Measurements from ENCODE around the gene MEGF6.

The MEGF6 gene

DNA sequence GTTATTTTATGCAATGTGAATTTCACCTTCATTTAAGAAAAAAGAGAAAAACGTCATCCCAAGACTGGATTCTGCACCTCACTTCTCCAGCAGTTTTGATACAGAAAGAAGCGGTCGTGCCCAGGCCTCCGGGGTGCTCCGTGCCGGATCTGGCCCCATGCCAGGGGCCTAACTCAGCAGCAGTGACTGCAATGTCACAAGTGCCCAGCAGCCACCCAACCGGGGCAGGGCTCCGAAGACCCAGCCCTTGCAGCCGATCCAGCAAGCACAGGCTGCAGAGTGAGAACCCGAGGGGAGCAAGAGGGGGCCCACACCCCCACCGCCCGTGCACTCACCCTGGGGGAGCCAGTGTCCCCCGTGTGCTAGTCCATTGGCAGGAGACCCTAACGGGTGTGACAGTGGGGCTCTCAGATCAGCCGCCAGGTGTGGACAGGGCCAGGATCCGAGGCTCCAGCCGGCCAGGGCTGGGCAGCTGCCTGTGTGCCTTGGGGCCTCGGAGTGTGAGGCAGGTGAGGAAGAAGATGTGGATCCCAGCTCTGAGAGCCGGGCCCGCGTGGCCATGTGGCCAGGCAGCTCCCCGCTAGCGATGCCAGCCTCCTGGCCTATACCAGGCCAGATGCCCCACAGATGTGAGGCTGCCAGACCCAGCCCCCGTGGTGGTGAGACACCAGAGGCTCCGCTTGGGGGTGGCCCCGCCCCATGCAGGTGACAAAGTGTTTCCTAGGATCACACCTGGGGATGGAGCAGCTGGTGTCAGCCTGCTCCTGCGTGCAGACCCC, 60.6 kb downstream of the MEGF6 start:
- DNase-seq: no peak

DNA sequence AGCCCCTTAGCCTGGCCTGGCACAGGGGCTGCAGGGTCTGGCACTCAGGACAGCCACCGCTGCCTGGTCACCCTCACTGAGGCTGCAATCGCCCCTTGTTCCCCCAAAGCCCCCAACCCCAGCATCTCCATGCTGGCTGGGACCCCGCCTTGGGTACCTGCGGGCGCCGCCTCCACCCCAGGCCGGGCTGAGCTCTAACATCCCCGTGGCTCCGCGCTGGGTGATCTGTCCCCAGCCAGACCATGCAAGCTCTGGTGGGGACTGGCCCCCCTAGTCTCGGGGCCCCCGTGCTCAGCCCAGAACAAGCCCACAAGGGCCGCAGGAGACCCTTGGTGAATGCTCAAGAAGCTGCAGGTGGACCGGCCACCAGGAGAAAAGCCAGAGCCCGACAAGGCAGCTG, 62.4 kb downstream of the MEGF6 start:
- no peak for DNase-seq

DNA sequence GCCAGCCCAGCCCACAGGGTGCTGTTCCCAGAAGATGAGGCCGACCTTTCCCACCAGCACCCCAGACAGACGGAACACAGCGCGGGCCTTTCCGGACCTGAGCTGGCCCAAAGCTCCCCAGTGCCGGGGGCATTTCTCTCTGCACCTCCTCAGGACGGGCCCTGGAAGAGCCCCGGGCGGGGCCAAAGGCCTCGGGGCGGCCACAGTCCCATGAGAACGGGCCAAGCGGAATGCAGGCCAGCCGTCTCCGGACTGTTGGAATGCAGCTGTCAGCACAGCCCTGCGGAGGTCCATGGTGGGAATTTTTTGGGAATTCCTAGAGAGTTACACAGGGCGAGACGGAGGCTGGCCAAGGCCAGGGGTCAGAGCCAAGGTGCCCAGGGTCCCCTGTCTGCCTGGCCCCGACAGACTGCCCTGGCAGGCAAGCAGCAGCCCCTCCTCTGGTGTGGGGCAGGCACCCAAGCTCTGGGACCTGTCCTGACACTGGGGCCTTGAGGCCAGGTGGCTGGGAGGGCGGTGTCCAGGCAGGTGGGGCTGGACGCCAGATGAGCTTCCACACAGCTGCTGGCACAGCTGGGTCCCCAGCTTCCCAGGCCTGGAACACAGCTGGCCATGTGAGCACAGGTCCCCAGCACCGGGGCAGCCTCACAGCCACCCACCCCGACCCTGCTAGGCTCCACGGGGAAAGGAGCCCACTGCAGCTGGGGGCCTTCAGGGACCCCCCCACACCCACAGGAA, 63.0 kb downstream of the MEGF6 start:
- DNase-seq: no peak

DNA sequence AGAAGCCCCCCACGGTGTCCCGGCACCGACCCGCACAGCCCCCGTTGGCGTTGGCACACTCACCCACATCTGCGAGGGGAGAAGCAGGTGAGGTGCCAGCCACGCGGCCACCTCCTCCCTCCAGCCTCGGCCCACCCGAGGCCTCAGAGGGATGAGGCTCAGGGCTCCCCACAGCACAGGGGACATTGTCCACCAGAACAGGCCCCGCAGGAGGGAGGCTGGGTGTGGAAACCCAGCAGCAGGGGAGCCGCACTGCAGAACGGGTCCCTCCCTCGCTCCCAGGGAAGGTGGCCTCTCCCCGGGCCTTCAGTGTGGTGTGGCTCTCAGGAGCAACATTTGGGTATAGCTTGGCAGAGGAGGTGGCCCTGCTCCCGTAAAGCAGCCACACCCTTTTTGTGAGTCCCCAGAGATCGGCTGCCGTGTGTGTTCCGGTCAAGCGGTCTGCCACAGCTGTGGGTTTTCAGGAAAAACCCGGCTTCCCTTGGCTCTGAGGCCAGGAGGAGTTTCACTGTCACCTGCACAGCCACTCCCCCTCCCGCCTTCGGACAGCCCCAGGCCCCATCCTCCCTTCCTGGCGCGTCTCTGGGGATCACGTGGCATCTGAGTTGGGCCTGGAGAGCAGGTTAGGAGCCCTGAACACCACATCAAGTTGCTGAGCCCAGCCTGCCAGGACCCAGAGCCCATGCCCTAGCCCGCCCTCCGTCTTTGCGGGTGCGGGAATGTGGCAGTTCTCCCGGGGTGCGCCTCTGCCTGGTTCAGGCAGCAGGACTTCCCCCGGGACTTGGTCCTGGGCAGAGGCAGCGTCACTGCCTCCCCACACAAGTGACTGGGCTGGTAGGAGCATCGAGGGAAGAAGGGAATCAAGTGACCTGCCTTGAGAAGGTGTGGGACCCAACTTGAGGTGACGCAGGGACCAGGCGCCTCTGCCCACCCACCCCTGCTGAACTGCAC, 64.0 kb downstream of the MEGF6 start:
- no peak for DNase-seq

DNA sequence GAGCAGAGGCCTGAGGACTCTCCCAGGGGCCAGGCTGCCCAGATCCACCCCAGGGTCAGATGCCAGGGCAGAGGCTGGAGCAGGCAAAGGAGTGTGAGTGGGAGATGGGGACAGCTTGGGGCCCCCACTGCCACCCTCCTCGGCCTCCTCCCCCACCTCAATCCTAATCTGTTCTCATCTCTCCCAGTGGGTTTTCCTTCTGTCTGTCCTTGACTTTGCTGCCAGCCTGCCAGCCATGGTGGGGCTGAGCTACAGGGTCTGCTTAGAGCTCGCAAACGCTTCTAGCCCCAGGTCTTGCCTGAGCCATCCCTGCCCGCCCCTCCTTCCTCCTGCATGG, 65.3 kb downstream of the MEGF6 start:
- no peak for DNase-seq

DNA sequence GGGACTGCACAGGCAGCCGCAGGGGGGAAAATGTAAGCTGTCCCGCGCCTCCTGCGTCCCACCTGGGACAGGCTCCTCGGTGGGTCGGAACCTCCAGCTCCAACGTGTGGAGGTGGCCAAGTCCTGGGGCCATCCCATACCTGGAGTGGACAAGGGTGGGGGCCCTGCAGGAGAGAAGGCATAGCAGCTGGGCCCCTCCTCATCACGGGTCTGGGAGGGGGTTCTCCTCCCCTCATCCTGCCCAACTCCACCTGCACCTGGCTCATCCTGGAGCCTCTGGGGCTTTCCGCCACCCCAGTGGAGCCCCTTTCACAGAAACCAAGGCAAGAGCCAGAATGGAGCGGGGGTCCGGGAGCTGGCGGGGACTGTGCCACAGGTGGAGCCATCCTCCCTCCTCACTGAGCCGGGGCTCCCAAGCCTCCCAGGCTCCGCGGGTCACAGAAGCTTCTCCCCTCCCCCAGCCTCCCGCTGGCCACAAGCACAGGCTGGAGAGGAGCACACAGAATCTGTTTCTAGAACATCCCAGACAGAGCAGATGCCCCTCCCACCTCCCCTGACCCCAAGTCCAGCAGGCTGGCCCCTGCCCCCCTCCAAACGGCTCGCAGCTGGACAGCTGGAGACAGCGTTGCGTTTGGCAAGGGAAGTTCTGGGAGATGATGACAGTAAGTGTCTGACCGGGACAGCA, 65.8 kb downstream of the MEGF6 start:
- no peak for DNase-seq

DNA sequence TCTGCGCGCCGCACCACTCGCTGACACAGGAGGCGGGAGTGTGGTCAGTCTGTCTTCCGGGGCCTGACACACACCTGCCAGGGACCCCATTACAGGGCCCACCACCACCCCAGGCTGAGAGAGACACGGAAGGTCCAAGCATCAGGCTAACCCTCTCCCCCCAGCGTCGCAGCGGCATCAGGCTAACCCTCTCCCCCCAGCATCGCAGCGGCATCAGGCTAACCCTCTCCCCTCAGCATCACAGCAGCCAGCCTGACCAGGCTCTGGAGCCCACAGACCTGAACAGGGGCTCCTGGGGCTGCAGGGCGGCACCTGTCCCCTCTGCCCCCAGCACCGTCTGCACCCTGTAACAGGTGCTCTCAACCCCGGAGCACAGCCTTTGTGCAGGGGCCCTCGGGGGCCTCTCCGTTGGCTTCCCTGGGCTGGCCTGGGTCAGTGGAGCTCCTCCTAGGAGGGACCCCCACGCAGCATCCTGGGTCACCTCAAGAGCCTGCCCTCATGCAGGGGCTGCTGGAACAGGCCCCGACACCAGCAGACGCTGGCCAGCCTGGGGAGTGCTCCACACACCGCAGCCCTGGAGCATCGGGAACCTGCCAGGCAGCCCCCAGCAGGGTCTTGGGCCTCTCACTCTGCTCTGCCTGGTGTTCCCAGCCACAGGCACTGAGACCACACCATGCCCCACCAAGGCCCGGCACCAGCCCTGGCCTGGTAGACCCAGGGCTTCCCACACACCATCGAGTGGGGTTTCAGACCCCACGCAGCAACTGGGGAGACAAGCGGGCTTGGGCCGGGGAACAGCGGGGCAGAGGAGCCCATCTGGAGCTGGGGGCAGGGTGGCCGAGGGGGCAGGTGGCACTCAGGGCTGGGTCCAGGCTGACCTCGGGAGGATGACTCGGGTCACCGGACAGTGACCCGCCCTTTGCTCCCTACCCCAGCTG, 67.0 kb downstream of the MEGF6 start:
- DNase-seq: no peak

DNA sequence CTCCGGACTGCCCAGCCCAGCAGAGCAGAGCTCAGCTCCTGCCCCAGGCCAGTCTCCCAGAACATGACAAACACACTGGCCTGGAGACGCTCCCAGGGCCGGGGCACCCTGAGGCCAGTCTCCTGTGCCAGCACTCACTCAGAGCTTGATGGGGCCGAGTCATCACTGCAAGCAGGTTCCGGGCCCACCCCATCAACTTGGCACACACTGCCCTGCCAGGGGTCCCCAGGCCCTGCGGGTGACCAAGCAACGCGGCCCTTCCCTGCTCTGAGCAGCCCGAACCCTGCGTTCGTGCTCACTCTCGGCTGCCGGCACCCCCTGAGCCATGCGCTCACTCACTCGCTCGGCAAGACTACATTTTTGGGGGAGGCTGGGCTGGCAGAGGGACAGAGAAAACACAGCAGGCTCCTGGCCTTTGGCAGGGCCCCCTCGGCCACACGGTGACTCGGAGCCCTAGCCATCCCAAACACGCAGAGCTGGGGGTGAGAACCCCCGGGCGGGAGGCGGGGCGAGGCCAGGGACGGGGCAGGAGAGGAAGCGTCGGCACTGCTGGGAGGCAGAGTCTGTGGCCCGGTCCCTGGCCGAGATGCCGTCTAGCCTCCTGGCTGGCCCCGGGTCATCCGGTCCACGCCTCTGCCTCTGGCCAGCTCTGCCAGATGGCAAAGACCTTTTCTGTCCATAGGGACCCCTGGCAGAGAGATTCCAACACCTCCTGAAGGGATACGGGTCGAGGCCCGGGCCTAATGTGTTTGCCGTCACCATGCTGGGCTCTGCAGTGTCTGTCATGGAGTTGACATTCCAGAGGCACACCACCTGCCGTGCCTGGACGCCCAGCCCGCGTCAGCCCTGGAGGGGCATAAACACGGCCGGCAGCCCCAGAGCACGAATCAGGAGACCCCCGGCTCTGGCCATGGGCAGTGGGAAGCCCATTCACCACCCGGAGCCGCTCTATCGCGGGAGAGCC, 68.0 kb downstream of the MEGF6 start:
- DNase-seq: no peak

DNA sequence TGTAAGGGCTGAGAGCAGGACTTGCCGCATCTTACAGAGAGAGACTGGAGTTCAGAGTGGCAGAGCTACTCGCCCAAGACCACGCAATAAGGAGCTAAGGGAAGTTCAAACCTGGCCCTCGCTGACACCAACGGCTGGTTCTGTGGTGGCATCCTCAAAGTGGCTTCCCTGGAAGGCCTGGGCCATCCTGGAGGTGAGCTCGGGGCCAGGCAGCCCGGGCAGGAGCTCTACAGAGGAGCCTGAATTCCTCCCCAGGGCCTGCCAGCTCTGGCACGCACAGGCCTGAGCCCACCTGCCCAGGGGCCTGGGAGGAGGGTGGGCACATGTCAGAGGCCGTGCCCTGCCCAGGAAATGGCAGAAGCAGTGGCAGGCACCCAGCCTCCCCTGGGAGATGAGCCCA, 68.6 kb downstream of the MEGF6 start:
- no peak for DNase-seq

DNA sequence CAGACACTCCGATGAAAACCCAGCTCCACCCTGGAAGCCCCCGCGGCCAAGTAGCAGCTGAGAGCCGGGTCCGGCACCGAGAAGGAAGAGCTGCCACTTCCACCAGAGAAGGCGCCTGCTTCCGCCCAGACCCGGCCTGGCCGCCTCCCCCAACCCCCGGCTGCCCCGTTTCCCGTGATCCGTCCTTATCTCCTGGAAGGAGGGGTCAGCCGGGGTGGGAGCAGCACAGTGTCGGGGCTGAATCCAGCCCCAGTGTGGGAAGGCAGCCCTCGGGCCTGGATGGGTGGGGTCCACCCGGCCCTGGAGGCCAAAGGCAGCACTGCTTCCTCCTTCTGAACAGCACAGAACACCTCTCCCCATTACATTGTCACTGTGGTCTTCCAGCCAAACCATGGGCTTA, 69.4 kb downstream of the MEGF6 start:
- no peak for DNase-seq

DNA sequence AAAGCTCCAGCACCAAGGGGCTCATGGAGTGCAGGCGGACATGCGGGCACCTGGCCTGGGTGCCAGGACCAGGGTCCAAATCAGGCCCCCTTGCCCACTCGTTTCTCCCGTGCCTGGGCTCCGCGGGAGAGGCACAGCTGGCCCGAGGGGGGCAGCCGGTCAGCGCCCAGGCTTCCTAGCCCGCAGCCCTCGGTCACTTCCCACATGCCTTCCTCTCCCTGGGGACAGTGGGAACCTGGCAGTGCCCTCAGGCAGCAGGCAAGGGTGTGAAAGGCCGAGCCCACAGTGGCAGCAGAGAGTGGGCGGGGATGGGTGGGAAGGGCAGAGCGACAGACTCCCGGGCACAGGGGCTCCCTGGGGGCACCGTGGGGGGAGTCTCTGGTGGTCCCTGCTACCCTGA, 69.8 kb downstream of the MEGF6 start:
- no peak for DNase-seq

DNA sequence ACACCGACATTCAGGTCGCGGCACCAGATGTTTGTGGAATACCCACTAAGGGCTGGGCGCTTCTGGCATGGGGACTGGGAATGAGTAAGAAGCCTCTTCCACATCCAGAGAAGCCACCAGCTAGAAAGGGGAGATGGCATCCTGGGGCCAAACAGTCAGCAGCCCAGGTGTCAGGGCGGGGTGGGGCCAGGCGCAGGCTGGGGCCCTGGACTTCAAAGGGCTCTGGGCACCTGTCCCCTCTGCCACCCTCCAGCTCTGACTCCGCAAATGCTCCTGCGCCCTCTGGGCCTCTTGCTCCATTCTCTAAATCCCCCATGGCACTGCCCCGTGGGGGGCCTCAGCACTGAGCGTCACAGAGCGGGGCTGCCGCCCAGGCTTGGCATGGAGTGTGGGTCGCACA, 70.4 kb downstream of the MEGF6 start:
- no peak for DNase-seq

DNA sequence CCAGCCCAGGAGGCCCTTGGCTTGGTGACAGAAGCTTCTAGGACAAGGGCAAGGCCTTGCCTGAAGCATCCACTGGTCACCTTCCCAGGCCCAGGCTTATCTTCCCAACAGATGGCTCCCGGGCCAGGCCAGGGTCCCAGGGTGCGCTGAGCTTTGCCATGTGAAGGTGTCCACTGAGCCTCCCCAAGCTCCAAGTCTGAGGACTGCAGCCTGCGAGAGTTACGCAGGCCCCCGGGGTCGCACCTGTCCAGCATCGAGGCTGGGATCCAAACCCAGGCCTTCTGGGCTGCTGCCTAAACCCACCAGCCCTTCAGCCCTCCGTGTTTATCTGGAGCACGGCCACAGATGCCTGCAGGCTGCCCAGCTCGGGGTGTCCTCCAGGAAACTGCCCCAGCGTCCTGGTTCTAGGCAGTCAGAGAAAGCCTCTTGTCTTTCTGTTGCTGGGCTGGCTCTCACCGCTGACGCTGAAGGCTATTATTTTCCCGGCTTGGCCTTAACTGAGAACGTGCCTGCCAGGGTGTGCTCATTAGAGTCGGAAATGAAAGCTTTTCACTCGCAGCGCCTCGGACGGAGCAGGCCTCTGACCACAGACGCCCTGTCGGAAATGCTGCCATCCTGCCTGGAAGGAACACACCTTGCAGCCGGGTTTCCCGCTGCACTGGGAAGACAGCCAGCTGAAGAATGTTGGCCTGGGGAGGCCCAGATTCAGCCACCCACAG, 71.4 kb downstream of the MEGF6 start:
- no peak for DNase-seq

DNA sequence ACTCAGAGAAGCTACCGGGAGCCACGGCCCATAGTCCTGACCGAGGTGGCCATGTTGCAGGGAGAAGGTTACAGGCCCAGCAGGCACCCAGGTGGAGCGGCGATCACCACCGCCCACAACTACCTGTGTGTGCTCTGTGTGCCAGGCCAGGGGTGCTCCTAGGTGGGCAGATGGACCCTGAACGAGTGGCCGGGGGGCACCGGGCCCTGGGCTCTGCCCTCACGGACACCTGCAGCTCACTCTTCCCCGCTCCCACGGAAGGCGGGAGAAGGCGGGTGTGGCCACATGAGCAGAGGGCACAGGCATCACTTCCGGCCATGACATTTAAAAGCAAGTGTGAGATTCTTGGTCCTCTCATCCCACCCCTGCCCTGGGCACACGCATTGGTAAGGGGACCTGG, 73.9 kb downstream of the MEGF6 start:
- DNase-seq: no peak

DNA sequence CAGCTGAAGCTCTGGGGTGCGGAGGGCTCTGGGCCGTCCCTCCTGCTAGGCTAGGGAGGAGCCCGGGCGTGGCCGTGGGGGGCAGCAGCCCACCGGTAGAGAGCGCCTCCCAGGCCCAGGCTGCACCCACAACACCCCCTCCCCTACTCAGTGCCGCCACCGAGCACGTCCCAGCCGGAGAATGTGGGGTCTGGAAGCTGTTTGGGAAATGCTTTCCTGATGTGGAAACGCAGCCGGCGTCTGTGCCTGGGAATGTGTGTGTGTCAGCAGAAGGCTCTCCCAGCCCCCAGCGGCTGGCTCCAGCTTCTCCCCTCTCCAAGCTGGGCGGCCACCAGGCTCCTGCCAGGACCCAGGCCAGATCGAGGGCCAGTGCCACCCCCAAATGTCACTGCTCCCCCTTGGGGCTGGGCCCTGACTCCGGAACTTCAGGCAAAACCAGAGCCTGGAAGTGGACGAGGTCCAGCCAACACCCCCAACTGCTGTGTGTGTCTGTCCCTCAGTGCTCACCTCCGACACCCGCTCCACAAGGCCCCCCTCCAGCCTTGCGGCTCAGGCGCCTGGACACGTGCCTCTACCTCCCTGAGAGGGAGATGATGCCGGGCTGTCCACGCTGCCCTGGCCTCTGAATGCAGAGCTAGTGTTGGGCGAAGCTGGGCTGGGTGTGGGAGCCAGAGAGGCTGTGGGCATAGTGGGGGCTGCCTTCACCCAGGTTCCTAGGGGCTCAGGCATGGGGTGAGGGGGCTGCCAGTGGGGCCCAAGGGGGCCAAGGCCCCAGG, 74.7 kb downstream of the MEGF6 start:
- no peak for DNase-seq

DNA sequence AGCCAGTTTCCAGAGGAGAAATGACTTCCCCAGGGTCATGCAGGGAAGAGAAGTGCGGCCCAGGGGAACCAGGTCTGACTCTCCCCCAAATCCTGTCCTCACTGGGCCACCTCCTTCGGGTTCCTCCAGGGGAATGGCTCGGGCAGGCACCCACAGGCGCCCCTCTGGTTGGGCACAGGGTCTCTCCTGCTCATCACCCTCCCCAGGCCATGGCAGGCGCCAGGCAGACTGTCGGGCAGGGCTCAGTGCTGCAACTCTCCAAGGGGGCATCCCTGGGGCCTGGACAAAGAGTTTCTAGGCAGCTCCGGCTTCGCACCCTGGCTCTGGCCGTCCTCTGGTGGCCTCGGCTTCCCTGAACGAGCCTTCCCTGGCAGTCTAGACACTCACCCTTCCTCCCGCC, 75.6 kb downstream of the MEGF6 start:
- no peak for DNase-seq

DNA sequence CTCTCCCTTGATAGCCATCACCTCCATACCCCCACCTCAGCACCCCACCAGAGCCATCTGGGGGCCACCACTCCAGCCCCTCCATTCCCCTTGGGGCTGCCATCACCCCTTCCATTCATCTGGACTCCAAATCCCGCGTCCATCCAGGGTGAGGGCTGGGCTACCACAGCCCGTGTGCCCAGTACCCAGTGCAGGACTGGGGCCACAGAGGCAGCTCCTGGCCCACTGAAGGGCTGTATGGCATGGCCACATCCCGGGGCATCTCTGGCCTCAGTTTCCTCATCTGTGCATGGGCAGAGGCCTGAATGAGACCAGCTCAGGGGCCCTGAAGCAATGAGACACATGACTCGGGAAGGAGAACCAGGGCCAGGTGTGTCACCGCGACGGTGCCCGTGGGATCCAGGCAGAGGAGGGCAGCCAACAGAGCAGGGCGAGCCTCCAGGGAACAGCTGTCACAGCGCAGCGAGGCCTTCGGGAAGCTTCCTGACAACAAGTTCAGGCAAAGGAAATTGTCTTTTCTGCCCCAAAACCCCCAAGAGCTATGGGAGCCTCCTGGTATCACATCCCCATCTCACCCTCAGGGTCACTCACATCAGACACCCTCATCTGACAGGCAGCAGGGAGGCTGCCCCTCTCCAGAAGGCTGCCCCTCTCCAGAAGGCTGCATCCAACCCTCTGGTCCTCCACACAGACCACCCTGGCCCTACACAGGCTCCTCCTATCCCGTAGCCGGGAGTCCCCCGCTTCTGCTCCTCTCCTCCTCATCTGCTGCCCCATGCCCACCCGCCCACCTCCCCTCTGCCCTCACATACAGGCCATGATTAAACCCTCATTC, 76.3 kb downstream of the MEGF6 start:
- DNase-seq: no peak

All from NCI-H2029 (cell line).